Esophagus muscularis mucosa (tissue), 4 donors: Measurements from ENCODE around the gene ESYT2.

ENCODE experiments used
- CTCF ChIP-seq, 3 experiments: fragments of 200-600 bp in 2 of 3; fragments of 450-650 bp in 1 of 3; sonication (generic) in 2 of 3; IDR thresholded peaks; one replicate each; pipeline ENCODE4 v1.5.1; 2017 to 2019; ENCODE audit warnings: antibody characterized with exemption in 3 of 3, mild to moderate bottlenecking in 2 of 3, moderate library complexity in 1 of 3
- EP300 ChIP-seq: sonication (generic); formaldehyde crosslinking; IDR thresholded peaks from one replicate; pipeline ENCODE4 v1.6.1; 2017; ENCODE audit warnings: antibody characterized with exemption
- POLR2A ChIP-seq: fragments of 450-650 bp; IDR thresholded peaks from one replicate; pipeline ENCODE4 v1.6.1; 2017; ENCODE audit warnings: antibody characterized with exemption, moderate library complexity, mild to moderate bottlenecking, low read depth
- POLR2AphosphoS5 ChIP-seq, 2 donors: sonication (generic); formaldehyde crosslinking; IDR thresholded peaks; one replicate each; pipeline ENCODE4 v1.6.1; 2017; ENCODE audit warnings: antibody characterized with exemption in 2 of 2

GRCh38 chr7:158777793-158778192, 51.5 kb downstream of the ESYT2 start:
- TF ChIP-seq POLR2A (no peak), CTCF (IDR thresholded peaks at IDR 0.05) (no peak), POLR2AphosphoS5 (IDR thresholded peaks at IDR 0.05) (no peak), EP300 (no peak)
